NCI-H526 (cell line): ENCODE results near the gene LSP1.
"Not testable (repeated sequence)": the region's sequence is repeated elsewhere in the genome, so short reads cannot be mapped to it uniquely, and the experiment has no call there.

Source experiments
- DNase-seq, 2 experiments: peaks; one replicate each; lab custom pipeline; 2025; lab: John Stamatoyannopoulos, UW

The LSP1 gene

GRCh38 chr11:1852877-1853276, at the start of gene LSP1:
Gene LSP1 (plus strand): TSS chr11:1853084. CDS start chr11:1853145, 61 bp downstream.
- DNase-seq, result no peak

GRCh38 chr11:1803246-1803645, 49.6 kb upstream of the LSP1 start:
- no peak for DNase-seq

GRCh38 chr11:1803835-1804519, 48.9 kb upstream of the LSP1 start:
- DNase-seq, result not testable (repeated sequence)

- DNase-seq, result no peak
These were observed 47.4 kb upstream of the LSP1 start for GRCh38 chr11:1805525-1805924.

- DNase-seq, result no peak
These were observed 45.5 kb upstream of the LSP1 start for GRCh38 chr11:1807264-1807995.

- no peak for DNase-seq
These were observed 42.1 kb upstream of the LSP1 start for GRCh38 chr11:1810761-1811160.

- no peak for DNase-seq
These were observed 40.6 kb upstream of the LSP1 start for GRCh38 chr11:1812274-1812673.

GRCh38 chr11:1812801-1813200, 40.1 kb upstream of the LSP1 start:
- DNase-seq, result no peak

- not testable (repeated sequence) for DNase-seq
These were observed 39.5 kb upstream of the LSP1 start for GRCh38 chr11:1813356-1813755.

- no peak for DNase-seq
These were observed 38.2 kb upstream of the LSP1 start for GRCh38 chr11:1814691-1815090.

- DNase-seq, result no peak
These were observed 37.6 kb upstream of the LSP1 start for GRCh38 chr11:1815311-1815710.

GRCh38 chr11:1815751-1816150, 37.1 kb upstream of the LSP1 start:
- no peak for DNase-seq

- no peak for DNase-seq
These were observed 35.9 kb upstream of the LSP1 start for GRCh38 chr11:1817000-1817399.

GRCh38 chr11:1817511-1817910, 35.4 kb upstream of the LSP1 start:
- no peak for DNase-seq

GRCh38 chr11:1819074-1819473, 33.8 kb upstream of the LSP1 start:
- DNase-seq, result no peak

- DNase-seq, result no peak
These were observed 32.2 kb upstream of the LSP1 start for GRCh38 chr11:1820463-1821325.

GRCh38 chr11:1821562-1821961, 31.3 kb upstream of the LSP1 start:
- no peak for DNase-seq

- no peak for DNase-seq
These were observed 30.1 kb upstream of the LSP1 start for GRCh38 chr11:1822648-1823375.

GRCh38 chr11:1823376-1824220, 29.3 kb upstream of the LSP1 start:
- no peak for DNase-seq

- DNase-seq, result no peak
These were observed 28.5 kb upstream of the LSP1 start for GRCh38 chr11:1824221-1825038.
